Hippocampal formation (tissue), 2 donors: ENCODE measurements around the gene ECD.

Source experiments
- DNase-seq, 2 donors: peaks; one replicate each; lab custom pipeline; 2025; lab: John Stamatoyannopoulos, UW

The ECD gene

DNA sequence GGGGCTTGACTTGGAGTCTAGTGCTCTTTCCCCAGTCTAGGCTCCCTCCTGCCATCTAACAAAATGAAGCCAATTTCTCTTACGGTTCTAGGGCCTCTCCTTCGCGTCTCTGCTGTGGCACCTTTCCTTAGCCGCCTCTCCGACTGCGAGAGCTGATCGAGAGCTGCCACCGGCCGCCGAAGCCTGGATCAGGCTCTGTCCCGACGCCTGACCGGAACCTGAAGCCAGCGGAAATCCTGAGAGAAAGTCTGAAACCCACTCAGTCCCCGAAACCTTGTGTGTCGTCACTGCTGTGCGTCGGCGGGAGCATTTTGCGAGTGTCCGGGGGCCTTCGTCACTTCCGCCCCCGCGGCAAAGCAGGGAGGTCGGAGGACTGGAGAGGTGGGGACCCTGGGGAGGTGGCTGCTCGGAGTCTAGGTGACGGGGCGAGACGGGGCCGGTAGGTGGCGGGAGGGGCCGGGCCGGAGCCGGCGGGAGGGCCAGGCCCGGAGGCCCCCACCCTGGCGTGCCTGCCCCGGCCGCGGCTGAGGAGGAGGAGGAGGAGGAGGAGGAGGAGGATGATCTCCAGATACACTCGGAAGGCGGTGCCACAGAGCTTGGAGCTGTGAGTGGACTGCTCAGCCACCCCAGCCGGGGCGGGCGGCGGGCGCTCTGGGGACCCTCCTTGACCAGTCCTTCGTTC, at the start of gene ECD, which contains the start of gene FAM149B1:
TSS of gene ECD (minus strand) at position 226 of the 682 bp plus-strand sequence. CDS start 4,071 bp downstream, outside the sequence.
TSS of gene FAM149B1 (plus strand) at position 337 of the 682 bp plus-strand sequence. CDS start at position 558, 221 bp downstream.
- DNase-seq: peak; percentile 79 to 89

GRCh38 chr10:73215749-73216148, 47.9 kb upstream of the ECD start:
- DNase-seq: no peak

DNA sequence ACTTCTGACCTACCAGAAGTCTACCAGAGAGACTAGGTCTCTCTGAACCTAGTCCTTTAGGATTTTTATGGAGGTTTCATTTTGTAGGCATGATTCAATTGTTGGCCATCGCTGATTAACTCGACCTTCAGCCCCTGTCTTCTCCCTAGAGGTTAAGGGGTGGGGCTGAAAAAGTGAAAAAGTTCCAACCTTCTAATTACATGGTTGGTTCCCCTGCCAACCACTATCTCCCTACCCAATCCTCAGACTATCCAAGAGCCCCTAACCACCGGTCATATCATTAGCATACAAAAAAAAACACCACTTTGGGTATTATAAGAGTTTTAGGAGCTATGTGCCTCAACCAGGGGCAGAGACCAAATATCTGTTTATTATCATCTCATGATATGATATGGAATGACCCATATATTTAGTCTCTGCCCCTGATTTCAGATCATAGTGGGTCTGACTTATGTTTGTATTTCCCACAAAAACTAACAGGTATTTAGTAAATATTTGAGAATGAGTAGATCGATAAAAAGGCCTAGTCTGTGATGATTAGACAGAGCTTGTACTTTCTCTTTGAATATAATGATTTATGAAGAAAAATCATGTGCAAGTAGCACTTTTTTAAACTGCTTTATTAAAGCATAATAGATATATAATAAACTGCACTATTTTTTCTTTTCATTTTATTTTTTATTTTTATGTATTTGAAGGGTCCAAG, 43.5 kb upstream of the ECD start:
- DNase-seq: no peak

DNA sequence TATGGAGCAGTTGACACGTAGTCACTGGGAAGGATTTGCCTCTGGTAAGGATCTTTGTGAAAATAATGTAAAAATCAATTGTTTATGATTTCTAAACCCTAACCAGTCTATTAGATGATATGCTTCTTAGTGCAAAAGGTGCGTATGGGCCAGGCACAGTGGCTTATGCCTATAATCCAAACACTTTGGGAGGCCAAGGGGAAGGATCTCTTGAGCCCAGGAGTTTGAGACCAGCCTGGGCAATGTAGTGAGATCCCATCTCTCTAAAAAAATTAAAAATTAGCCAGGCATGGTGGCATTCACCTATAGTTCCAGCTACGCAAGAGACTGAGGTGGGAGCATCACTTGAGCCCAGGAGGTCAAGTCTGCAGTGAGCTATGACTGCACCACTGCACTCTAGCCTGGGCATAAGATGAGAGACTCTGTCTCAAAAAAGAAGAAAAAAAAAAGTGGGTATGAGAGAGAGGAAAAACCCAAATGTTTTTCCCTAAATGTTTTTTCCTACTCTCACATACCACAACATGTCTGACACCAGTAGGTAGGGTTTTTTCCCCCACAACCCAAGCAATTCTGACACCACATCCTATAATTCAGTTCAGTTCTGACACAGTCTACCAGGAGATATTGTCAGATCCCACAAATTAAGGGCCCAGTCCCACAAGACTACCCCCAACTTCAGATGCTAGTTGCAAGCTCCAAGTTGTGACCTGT, 42.7 kb upstream of the ECD start:
- no peak for DNase-seq

GRCh38 chr10:73209705-73210104, 41.9 kb upstream of the ECD start:
- DNase-seq: no peak

DNA sequence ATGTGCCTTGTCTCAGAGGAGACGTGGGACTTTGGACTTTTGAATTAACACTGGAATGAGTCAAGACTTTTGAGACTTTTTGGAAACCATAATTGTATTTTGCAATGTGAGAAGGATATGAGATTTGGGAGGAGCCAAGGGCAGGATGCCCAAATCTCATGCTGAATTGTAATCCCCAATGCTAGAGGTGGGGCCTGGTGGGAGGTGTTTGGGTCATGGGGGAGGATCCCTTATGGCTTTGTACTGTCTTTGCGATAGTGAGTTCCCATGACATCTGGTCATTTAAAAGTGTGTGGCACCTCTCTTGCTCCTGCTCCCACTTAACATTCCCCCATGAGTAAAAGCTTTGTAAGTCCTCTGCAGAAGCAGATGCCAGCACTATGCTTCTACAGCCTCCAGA, 40.1 kb upstream of the ECD start:
- no peak for DNase-seq

GRCh38 chr10:73206385-73206784, 38.6 kb upstream of the ECD start:
- no peak for DNase-seq

DNA sequence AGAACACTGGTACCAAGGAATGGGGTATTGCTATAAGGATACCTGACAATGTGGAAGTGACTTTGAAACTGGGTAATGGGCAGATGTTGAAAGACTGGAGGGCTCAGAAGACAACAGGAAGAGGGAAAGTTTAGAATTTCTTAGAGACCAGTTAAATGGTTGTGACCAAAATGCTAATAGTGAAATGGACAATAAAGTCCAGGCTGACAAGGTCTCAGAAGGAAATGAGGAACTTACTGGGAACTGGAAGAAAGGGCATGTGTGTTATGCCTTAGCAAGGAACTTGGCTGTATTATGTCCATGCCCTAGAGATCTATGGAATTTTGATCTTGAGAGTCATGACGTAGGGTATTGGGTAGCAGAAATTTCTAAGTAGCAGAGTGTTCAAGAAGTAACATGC, 38.1 kb upstream of the ECD start:
- no peak for DNase-seq

- DNase-seq: no peak
Observed at GRCh38 chr10:73205081-73205480, 37.3 kb upstream of the ECD start.

DNA sequence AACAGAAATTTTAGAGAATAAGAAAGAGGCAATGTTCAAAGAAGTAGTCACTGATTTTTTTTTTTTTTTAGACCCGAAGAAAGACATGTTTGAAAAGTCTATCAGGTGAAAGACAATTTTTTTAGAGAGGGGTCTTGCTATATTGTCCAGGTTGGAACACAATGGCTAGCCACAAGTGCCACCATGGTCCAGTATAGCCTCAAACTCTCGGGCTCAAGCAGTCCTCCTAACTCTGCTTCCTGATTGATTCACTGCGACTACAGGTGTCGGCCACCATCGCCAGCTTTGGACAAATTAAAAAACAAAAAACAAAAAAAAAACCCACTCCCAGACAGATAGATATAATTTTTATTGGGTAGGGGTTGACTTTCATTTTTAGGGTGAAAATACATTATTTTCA, 22.4 kb upstream of the ECD start:
- no peak for DNase-seq

GRCh38 chr10:73186266-73186665, 18.5 kb upstream of the ECD start:
- DNase-seq: peak in 1 of 2 donors; percentile 1

DNA sequence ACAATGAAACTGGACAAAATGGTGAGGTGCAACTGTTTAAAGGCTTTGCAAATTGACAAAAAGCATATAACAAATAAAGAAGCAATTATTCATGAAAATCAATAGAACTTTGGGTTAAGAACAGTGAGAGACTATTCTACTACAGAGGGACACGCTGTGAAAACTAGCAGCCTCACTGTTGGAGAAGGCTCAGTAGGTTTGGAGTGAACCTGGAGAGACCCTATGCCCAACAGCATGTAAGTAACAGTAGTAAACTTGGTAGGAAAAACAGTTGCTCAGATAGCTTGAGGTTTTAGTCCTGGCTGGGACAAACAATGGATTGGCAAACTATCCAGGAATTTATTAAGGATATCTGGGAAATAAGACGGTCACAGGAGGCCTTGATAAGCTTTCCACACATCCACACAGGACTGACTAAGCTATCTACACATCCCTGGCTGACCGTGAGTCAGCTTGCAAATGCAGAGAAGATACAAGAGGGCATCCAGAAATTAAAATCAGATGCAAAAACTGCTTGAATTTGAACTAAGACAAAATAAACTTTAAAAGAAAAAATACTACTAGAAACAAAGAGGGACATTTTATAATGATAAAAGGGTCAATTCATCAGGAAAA, 16.0 kb upstream of the ECD start:
- DNase-seq: no peak

DNA sequence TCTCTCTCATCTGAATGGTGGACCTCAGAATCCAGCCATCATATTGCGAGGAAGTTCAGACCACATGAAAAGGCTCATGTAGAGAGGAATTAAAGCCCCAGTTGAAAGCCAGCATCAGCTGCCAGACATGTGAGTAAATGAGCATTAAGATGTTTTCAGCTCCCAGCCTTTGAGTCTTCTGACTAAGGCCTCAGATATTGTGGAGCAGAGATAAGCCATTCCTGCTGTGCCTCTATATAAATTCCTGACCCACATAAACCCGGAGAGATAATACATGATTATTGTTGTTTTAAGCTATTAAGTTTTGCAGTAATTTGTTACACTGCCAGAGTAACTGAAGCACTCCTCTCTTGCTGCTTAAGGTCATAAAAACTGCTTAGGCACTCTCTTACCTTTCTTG, 14.8 kb upstream of the ECD start:
- no peak for DNase-seq

DNA sequence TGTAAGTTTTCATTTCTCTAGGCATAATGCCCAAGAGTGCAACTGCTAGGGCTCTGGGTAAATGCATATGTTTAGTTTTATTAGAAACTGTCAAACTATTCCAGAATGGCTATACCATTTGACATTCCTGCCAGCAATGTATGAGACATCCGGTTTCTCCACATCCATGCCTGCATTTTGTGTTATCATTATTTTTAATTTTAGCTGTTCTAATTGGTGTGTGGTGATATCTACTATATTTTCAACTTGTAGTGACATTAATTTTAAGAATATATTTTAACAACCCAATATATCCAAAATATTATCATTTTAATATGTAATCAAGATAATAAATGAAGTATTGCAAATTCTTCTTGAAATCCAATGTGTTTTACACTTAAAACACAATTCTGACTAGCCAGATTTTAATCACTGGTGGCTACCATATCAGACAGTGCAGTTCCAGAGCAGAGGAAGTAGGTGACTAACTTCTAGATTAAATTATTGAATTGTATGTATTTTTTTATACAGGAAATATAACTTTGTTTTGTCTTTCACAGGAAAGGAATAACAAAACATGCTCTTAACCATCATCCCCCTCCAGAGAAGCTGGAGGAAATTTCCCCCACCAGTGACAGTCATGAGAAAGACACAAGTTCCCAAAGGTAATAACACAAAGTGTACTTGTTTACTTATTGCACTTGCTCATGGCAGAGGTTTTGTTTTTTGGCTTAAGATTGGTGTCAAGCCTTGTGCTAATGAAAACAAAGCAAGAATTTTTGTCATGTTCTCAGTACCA, 6.5 kb upstream of the ECD start:
- DNase-seq: no peak

DNA sequence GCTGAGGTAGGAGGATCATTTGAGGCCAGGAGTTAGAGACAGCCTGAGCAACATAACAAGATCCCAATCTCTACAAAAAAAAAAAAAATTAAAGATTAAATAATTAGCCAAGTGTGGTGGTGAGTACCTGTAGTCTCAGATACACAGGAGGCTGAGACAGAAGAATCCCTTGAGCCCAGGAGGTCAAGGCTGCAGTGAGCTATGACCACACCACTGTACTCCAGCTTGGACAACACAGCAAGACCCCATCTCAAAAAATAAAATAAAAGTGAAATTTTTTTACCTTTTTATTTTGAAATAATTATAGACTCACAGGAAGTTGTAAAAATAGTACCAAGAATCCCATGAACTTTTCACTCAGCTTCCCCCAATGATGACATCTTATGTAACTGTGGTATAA, 5.1 kb upstream of the ECD start:
- no peak for DNase-seq

GRCh38 chr10:73169320-73169719, 1.5 kb upstream of the ECD start:
- no peak for DNase-seq

DNA sequence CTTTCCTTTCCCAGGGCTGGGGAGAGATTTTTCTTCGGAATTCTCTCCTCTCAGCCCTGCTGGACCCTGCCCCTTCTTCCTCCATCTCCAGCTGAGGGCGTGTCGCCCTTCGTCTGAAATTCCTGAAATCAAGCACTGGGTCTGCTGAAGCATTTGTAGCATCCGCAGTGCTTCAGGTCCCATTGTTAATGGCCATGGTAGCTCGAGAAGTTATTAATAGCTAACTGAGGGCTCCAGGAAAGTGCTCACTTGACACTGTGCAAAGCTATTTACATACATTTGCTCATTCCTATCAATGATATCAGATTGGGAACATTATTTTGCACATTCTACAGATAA, 626 bp upstream of the ECD start:
- DNase-seq: no peak

GRCh38 chr10:73167458-73167782, 388 bp downstream of the ECD start:
- no peak for DNase-seq

DNA sequence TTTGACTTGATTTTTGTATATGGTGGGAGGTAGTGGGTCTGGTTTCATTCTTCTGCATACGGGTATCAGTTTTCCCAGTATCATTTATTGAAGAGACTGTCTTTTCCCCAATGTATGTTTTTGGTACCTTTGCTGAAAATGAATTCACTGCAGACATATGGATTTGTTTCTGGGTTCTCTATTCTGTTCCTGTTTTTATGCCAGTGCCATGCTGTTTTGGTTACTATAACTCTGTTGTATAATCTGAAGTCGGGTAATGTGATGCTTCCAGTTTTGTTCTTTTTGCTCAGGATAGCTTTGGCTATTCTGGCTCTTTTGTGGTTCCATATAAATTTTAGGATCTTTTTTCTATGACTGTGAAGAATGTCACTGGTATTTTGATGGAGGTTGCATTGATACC, 836 bp downstream of the ECD start:
- DNase-seq: no peak

GRCh38 chr10:73163096-73163495, 4.7 kb downstream of the ECD start:
- DNase-seq: no peak

DNA sequence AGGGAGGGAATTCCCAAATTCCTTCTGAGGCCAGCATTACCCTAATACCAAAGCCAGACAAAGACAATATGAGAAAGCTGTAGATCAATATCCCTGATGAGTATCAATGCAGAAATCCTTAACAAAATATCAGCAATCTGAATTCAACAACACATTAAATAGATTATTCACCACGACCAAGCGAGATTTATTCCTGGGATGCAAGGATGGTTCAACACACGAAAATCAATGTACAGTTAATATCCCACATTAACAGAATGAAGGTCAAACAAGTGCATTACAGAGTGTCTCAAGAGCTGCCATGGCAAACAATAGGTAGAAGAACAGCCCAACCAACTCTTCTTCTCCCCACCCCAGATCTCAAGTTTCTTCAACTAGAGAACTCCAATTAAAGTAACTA, 6.1 kb downstream of the ECD start:
- DNase-seq: no peak

DNA sequence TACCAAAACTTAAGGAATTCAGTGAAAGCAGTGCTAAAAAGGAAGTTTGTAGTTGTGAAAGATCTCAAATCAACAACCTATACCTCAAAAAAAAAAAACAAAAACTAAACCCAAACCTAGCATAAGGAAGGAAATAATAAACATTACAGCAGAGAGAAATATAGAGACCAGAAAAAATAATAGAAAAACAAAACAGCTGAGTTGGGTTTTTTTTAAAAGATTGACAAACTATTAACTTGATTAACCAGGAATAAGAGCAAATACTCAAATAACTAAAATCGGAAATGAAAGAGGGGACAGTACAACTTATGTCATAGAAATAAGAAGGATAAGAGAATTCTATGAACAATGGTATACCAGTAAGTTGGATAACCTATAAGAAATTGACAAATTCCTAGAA, 6.7 kb downstream of the ECD start:
- no peak for DNase-seq
